Activated naive CD8-positive, alpha-beta T cell treated with anti-CD3 and anti-CD28 coated beads, Interleukin-2, amount 10 ng/mL, durations not matched to agents 7 days and 5 days (primary cell): ENCODE data around the gene TCAP. TPM values are rescaled to one million over a fixed set of nuclear protein-coding genes. Genes with fewer than 3 reads are reported as not detected.

Experiments
- ATAC-seq: fragments of 150-1000 bp; cut with Tn5 transposase; one replicate; pipeline ENCODE4 v1.10.0; 2021; ENCODE audit warnings: low read depth, moderate library complexity
- POLR2A ChIA-PET: fragments of 350-600 bp; sonication (Branson Sonifier 250); formaldehyde crosslinking; loops from one replicate; lab custom pipeline; 2021; ENCODE audit warnings: antibody characterized with exemption; lab: Charles Lee
- DNase-seq: peaks from one replicate; pipeline ENCODE4 v3.0.0; 2021
- H3K27ac Mint-ChIP-seq: one replicate; pipeline ENCODE4 v1.8.0; 2022; ENCODE audit warnings: mild to moderate bottlenecking, mixed read lengths
- H3K27me3 Mint-ChIP-seq: one replicate; pipeline ENCODE4 v1.8.0; 2022; ENCODE audit warnings: mild to moderate bottlenecking, moderate library complexity, mixed read lengths
- H3K36me3 Mint-ChIP-seq: one replicate; pipeline ENCODE4 v1.8.0; 2021; ENCODE audit warnings: mild to moderate bottlenecking, mixed read lengths
- H3K4me1 Mint-ChIP-seq: one replicate; pipeline ENCODE4 v1.8.0; 2021; ENCODE audit warnings: mixed read lengths
- H3K4me3 Mint-ChIP-seq: one replicate; pipeline ENCODE4 v1.8.0; 2022; ENCODE audit warnings: mild to moderate bottlenecking, moderate library complexity, mixed read lengths
- H3K9me3 Mint-ChIP-seq: one replicate; pipeline ENCODE4 v1.8.0; 2021; ENCODE audit warnings: mixed read lengths
- total RNA-seq, 2 experiments: library from RNA; stranded (reverse); gene quantifications; one replicate each; pipeline ENCODE4 v1.2.3, GENCODE V29; 2021

TCAP gene
- total RNA-seq, 2 experiments from 2014 or later = 2.7 to 3.2 TPM

- ATAC-seq (no peak), DNase-seq (no peak)
- Mint-ChIP-seq H3K4me3 (no peak overlapping the region), H3K36me3 (no peaks in the 10 kb centered on the region), H3K4me1 (peaks cover 43% of the 10 kb centered on the region), H3K9me3 (no peaks in the 10 kb centered on the region), H3K27ac (peak overlapping the region; percentile 94), H3K27me3 (no peaks in the 10 kb centered on the region)
- POLR2A ChIA-PET = interaction anchor here (6.7 kb wide), 1 partner anchor 11 kb away, joined by 46 read pairs; the partner anchor contains the start of gene PGAP3
Measured at GRCh38 chr17:39677542-39678339, 12.6 kb downstream of the TCAP start.

GRCh38 chr17:39678340-39679116 is 13.4 kb downstream of the TCAP start:
- Mint-ChIP-seq H3K36me3 (peaks cover 2% of the 10 kb centered on the region), H3K27ac (peak overlapping the region; percentile 94), H3K9me3 (no peaks in the 10 kb centered on the region), H3K27me3 (no peaks in the 10 kb centered on the region), H3K4me3 (no peak overlapping the region), H3K4me1 (peaks cover 43% of the 10 kb centered on the region)
- no peak for ATAC-seq
- POLR2A ChIA-PET = interaction anchor here (1.4 to 6.7 kb wide), 2 partner anchors 10 to 51 kb away, joined by 5 to 46 read pairs; partner anchors contain the start of genes MIEN1 and PGAP3
- DNase-seq = no peak

GRCh38 chr17:39679521-39680192 is 14.5 kb downstream of the TCAP start:
- Mint-ChIP-seq H3K36me3 (peaks cover 3% of the 10 kb centered on the region), H3K27me3 (no peaks in the 10 kb centered on the region), H3K9me3 (no peaks in the 10 kb centered on the region), H3K27ac (peak overlapping the region; percentile 94), H3K4me3 (peak overlapping the region; percentile 60), H3K4me1 (peaks cover 43% of the 10 kb centered on the region)
- ATAC-seq (peak; percentile 68), DNase-seq (peak; percentile 56)
- POLR2A ChIA-PET = interaction anchor here (0.9 to 6.7 kb wide), 3 partner anchors 9 to 460 kb away, joined by 3 to 46 read pairs (median 5); partner anchors contain the start of genes CASC3, MIEN1 and PGAP3

DNA sequence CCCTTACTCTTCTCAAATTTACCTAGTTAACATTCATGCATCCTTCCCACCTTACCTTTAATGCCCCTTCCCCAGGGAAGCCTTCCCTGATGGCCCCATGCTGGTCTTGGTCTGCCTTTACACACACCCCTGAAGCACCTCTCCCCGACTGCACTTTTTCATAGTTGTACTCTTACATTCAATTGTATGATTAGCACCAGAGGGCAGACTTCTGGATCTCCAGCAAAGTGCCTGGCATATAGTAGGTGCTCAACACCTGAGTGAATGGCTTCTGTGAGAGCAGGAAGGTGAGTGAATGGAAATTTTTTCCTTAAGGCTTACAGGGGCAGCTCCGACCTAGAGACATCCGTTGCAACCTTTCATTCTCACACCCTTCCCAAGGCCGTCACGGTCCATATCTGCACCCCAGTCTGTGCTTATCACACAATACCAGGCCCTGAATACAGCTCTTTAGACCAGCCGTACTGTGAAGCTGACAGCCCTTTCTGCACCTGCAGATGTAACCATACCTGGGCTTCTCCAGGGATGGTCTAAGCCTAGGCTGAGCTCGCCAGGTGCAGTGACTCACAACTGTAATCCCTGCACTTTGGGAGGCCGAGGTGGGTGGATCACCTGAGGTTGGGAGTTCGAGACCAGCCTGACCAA is 18.3 kb downstream of the TCAP start:
- Mint-ChIP-seq H3K27ac (no peak overlapping the region), H3K9me3 (no peaks in the 10 kb centered on the region), H3K36me3 (peaks cover 7% of the 10 kb centered on the region), H3K4me3 (no peak overlapping the region), H3K4me1 (peaks cover 25% of the 10 kb centered on the region), H3K27me3 (no peaks in the 10 kb centered on the region)
- no peak for ATAC-seq
- DNase-seq = no peak
- POLR2A ChIA-PET = no interaction called here

DNA sequence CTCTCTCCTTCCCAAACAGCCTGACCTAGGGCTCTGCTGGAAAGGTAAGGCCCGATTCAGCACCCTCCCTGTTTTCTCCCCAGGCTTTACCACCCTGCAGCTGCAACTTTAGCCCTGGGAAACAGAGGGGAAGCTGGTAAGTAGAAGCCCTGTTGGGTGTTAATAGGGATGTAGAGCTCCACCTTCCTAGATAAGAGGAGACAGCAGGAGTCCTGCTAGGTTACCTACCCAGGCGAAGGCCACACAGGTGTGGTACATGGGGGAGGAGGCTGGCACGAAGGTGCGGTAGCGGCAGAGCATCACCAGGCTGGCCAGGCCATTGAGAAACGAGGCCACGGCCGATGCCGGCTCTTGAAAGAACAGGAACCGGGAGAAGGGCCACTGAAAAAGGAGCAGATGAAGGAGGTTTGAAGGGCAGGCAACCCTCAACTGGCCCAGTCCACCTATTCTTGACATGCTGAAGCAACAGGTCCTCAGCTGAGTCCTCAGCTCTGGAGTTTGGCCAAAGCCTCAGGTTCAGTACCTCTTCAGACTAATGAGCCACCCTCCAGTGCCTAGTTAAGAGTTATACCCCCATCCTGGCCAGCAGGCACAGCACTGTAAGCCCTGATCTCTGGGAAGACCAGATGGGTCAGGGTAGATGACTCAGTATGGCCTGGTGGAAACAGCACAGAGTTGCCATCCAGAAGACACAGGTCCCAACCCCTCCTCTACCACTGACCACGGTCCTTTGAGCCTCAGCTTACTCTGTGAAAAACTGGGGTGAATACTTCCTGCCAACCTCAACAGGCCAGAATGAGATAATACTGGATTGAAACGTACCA is 19.4 kb downstream of the TCAP start:
- no peaks in the 10 kb centered on the region for H3K9me3 Mint-ChIP-seq
- H3K4me3 Mint-ChIP-seq = no peak overlapping the region
- H3K27ac Mint-ChIP-seq = no peak overlapping the region
- peaks cover 7% of the 10 kb centered on the region for H3K36me3 Mint-ChIP-seq
- no peak for ATAC-seq
- H3K4me1 Mint-ChIP-seq = peaks cover 25% of the 10 kb centered on the region
- POLR2A ChIA-PET = interaction anchor here (0.6 to 1.3 kb wide), 2 partner anchors 16 to 92 kb away, joined by 3 to 4 read pairs; no protein-coding TSS in a partner anchor
- H3K27me3 Mint-ChIP-seq = no peaks in the 10 kb centered on the region
- no peak for DNase-seq

- no peak for DNase-seq
- Mint-ChIP-seq H3K36me3 (peaks cover 7% of the 10 kb centered on the region), H3K4me3 (peak overlapping the region; percentile 88), H3K9me3 (no peaks in the 10 kb centered on the region), H3K27me3 (no peaks in the 10 kb centered on the region), H3K4me1 (peaks cover 14% of the 10 kb centered on the region), H3K27ac (peak overlapping the region; percentile 50)
- POLR2A ChIA-PET = interaction anchor here (0.6 to 2.8 kb wide), 3 partner anchors 10 to 127 kb away, joined by 3 to 46 read pairs (median 8); partner anchors contain the start of gene PNMT
- no peak for ATAC-seq
Measured at GRCh38 chr17:39687101-39687545, 22.0 kb downstream of the TCAP start.

DNA sequence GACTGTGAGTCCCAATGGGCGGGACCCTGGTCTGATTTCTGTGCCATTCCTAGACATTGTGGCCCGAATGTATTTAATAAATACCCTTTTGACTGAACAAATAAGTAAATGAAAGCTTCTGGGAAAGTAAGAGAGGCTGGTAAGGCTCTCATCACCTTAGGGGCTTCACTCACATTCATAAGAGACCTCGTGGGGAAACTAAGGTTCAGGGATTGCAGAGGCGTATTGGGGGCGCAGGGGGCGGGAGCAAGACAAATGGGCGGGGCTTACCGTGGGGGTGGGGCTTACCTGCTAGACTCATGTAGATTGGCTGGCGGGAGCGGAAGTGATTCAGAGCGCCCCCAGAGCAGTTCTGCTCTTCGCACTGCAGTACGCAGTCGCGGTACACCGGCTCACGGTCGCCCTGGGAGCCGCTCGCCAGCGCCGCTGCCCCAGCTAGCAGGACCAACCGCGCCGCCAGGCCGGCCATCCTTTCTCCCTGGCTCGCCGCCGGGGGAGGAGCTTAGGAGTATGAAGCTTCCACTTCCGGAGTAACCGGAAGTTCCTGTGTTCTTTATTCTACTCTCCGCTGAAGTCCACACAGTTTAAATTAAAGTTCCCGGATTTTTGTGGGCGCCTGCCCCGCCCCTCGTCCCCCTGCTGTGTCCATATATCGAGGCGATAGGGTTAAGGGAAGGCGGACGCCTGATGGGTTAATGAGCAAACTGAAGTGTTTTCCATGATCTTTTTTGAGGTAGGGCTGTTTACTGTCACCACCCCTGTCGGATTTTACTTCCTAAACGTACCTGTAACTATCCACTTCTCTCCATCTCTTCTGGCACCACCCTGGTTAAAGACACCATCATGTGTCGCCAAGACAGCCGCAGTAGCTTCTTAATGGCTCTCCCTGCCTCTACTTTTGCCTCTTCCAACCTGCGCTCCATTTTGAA is 22.7 kb downstream of the TCAP start, which contains the start of gene PGAP3:
Gene PGAP3, minus strand, starts transcription at position 512 of the 929 bp plus-strand sequence. Its CDS starts 43 bp downstream, at position 469.
- peak within 1 kb of the TSS; percentile 89 for H3K27ac Mint-ChIP-seq

GRCh38 chr17:39688475-39688835 is 23.3 kb downstream of the TCAP start:
- no peak for ATAC-seq
- Mint-ChIP-seq H3K27me3 (no peaks in the 10 kb centered on the region), H3K9me3 (no peaks in the 10 kb centered on the region), H3K27ac (peak overlapping the region; percentile 89), H3K4me3 (peak overlapping the region; percentile 88), H3K36me3 (peaks cover 7% of the 10 kb centered on the region), H3K4me1 (peaks cover 14% of the 10 kb centered on the region)
- no peak for DNase-seq
- POLR2A ChIA-PET = interaction anchor here (0.5 to 2.8 kb wide), 9 partner anchors 11 to 495 kb away, joined by 3 to 46 read pairs (median 3); partner anchors contain the start of genes ERBB2, MIEN1 and PNMT

More for the DNA sequence above, 22.7 kb downstream of the TCAP start, which contains the start of gene PGAP3:
- Mint-ChIP-seq H3K4me1 (peaks cover 14% of the 10 kb centered on the region), H3K9me3 (no peaks in the 10 kb centered on the region), H3K36me3 (peaks cover 7% of the 10 kb centered on the region), H3K4me3 (peak within 1 kb of the TSS; percentile 88), H3K27me3 (no peaks in the 10 kb centered on the region)
- POLR2A ChIA-PET = interaction anchor here (0.5 to 2.8 kb wide), 10 partner anchors 11 to 496 kb away, joined by 3 to 46 read pairs (median 3); partner anchors contain the start of genes ERBB2, MIEN1 and PNMT
- ATAC-seq (peak; percentile 94), DNase-seq (peak; percentile 88)

DNA sequence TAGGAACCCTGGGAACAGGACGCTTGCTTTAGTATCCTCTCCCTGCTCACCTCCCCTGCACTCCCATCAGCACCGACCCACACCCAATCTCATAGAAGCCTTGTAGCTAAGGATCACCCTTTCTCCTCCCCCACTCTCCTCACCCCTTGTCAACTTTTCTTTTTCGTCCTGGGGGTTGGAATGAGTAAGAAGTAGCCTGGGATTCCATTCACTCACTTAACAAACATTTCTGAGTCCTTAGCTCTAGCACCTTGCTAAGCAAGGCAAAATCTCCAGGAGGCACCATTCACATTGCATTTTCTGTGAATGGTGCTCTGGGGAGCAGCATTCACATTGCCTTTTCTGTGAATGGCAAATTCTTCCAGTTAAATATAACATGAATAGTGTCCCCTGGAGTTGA is 23.8 kb downstream of the TCAP start:
- H3K36me3 Mint-ChIP-seq = peaks cover 7% of the 10 kb centered on the region
- DNase-seq = no peak
- ATAC-seq = no peak
- no peaks in the 10 kb centered on the region for H3K9me3 Mint-ChIP-seq
- POLR2A ChIA-PET = interaction anchor here (1.2 to 2.8 kb wide), 3 partner anchors 12 to 41 kb away, joined by 5 to 46 read pairs (median 20); partner anchors contain the start of gene MIEN1
- peaks cover 14% of the 10 kb centered on the region for H3K4me1 Mint-ChIP-seq
- H3K27ac Mint-ChIP-seq = peak overlapping the region; percentile 89
- no peaks in the 10 kb centered on the region for H3K27me3 Mint-ChIP-seq
- H3K4me3 Mint-ChIP-seq = peak overlapping the region; percentile 88

- ATAC-seq (no peak), DNase-seq (no peak)
- Mint-ChIP-seq H3K4me1 (peaks cover under 1% of the 10 kb centered on the region), H3K27me3 (peaks cover 18% of the 10 kb centered on the region), H3K36me3 (peaks cover 4% of the 10 kb centered on the region), H3K27ac (no peak overlapping the region), H3K9me3 (no peaks in the 10 kb centered on the region), H3K4me3 (no peak overlapping the region)
- POLR2A ChIA-PET = no interaction called here
Measured at GRCh38 chr17:39694593-39694992, 29.4 kb downstream of the TCAP start.

DNA sequence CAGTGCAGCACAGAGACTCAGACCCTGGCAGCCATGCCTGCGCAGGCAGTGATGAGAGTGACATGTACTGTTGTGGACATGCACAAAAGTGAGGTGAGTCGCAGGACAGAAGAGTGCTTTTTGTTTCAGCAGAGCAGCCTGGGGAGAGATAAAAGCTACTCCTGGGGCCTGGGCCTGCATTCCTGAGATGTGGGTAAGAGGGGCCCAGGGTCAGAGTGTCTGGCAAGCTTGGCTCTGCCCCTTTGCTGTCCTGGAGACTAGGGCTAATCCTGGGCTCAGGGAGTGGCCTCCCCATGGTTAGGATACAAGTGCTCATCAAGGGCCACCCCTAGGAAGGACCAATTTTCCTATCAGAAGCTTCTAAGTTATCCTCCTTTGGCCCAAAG is 29.9 kb downstream of the TCAP start:
- Mint-ChIP-seq H3K9me3 (no peaks in the 10 kb centered on the region), H3K4me3 (no peak overlapping the region), H3K27me3 (peaks cover 21% of the 10 kb centered on the region), H3K36me3 (peaks cover 6% of the 10 kb centered on the region), H3K27ac (no peak overlapping the region), H3K4me1 (peaks cover 3% of the 10 kb centered on the region)
- no peak for ATAC-seq
- POLR2A ChIA-PET = no interaction called here
- no peak for DNase-seq
